Ramos (cell line): ENCODE data around the gene NEK4.
"Not testable (repeated sequence)": the region's sequence is repeated elsewhere in the genome, so short reads cannot be mapped to it uniquely, and the experiment has no call there.

Experiments used
- in situ Hi-C: fragments of 300-500 bp; cut with MboI; formaldehyde crosslinking; loops from one replicate; pipeline ENCODE4 v1.14.3; 2022; ENCODE audit warnings: low sequenced_read_pairs; ENCODE audit not compliant: unreplicated experiment

Gene NEK4

GRCh38 chr3:52779837-52780585 lies 9.3 kb upstream of the NEK4 start:
- in situ Hi-C loops, result no loop called here

- in situ Hi-C loops, result no loop called here
Observed at GRCh38 chr3:52779011-52779836, 8.5 kb upstream of the NEK4 start.

- in situ Hi-C loops, result no loop called here
Observed at GRCh38 chr3:52777959-52778805, 7.4 kb upstream of the NEK4 start.

GRCh38 chr3:52777127-52777958 lies 6.6 kb upstream of the NEK4 start, which contains the start of gene ITIH1:
ITIH1 (plus strand) TSS chr3:52777599; CDS start chr3:52777616, 17 bp downstream.
- in situ Hi-C loops, result no loop called here

- in situ Hi-C loops, result not testable (repeated sequence)
Observed at GRCh38 chr3:52776486-52776885, 5.7 kb upstream of the NEK4 start.

- in situ Hi-C loops, result no loop called here
Observed at GRCh38 chr3:52775877-52776276, 5.1 kb upstream of the NEK4 start.

- in situ Hi-C loops, result no loop called here
Observed at GRCh38 chr3:52774901-52775864, 4.4 kb upstream of the NEK4 start.

GRCh38 chr3:52774066-52774713 lies 3.5 kb upstream of the NEK4 start:
- in situ Hi-C loops, result no loop called here

- in situ Hi-C loops, result no loop called here
Observed at GRCh38 chr3:52773361-52774065, 2.8 kb upstream of the NEK4 start.

- in situ Hi-C loops, result no loop called here
Observed at GRCh38 chr3:52771702-52772101, 962 bp upstream of the NEK4 start.

- in situ Hi-C loops, result no loop called here
Observed at GRCh38 chr3:52771334-52771681, 568 bp upstream of the NEK4 start.

- in situ Hi-C loops, result no loop called here
Observed at GRCh38 chr3:52769786-52770455, 819 bp downstream of the NEK4 start.

- in situ Hi-C loops, result no loop called here
Observed at GRCh38 chr3:52763466-52763865, 7.3 kb downstream of the NEK4 start.

GRCh38 chr3:52756141-52756540 lies 14.6 kb downstream of the NEK4 start:
- in situ Hi-C loops, result no loop called here

GRCh38 chr3:52754373-52754772 lies 16.4 kb downstream of the NEK4 start:
- in situ Hi-C loops, result no loop called here

GRCh38 chr3:52752045-52752660 lies 18.6 kb downstream of the NEK4 start:
- in situ Hi-C loops, result no loop called here

GRCh38 chr3:52743721-52744120 lies 27.0 kb downstream of the NEK4 start:
- in situ Hi-C loops, result loop anchor here (25.0 kb wide), 1 partner anchor 319 kb away; no protein-coding TSS in a partner anchor
